Stimulated activated CD4-positive, alpha-beta T cell treated with anti-CD3 and anti-CD28 coated beads, Interleukin-4, amount 100 ng/mL, for 48 hours (primary cell): ENCODE results near the gene VASH1.
"Not testable (repeated sequence)": the region's sequence is repeated elsewhere in the genome, so short reads cannot be mapped to it uniquely, and the experiment has no call there.

Experiments
- DNase-seq, 2 donors: peaks; one replicate each; pipeline ENCODE4 v3.0.0-alpha.2; 2020; ENCODE audit warnings: low read depth in 2 of 2

The VASH1 gene

GRCh38 chr14:76761136-76761959 lies at the start of gene VASH1:
Gene VASH1 (plus strand): TSS chr14:76761468. CDS start chr14:76762822, 1,354 bp downstream.
- peak; percentile 48 to 61 for DNase-seq

- DNase-seq = no peak
Observed at GRCh38 chr14:76713121-76713520, 48.1 kb upstream of the VASH1 start.

- no peak for DNase-seq
Observed at GRCh38 chr14:76714470-76714869, 46.8 kb upstream of the VASH1 start.

- DNase-seq = no peak
Observed at GRCh38 chr14:76715101-76715500, 46.2 kb upstream of the VASH1 start.

GRCh38 chr14:76715511-76716081 lies 45.7 kb upstream of the VASH1 start:
- DNase-seq = no peak

GRCh38 chr14:76716285-76716684 lies 45.0 kb upstream of the VASH1 start:
- no peak for DNase-seq

- no peak for DNase-seq
Observed at GRCh38 chr14:76717508-76718290, 43.6 kb upstream of the VASH1 start.

GRCh38 chr14:76718306-76719040 lies 42.8 kb upstream of the VASH1 start:
- DNase-seq = no peak

- DNase-seq = no peak
Observed at GRCh38 chr14:76719666-76720065, 41.6 kb upstream of the VASH1 start.

- no peak for DNase-seq
Observed at GRCh38 chr14:76720382-76720813, 40.9 kb upstream of the VASH1 start.

GRCh38 chr14:76721506-76721905 lies 39.8 kb upstream of the VASH1 start:
- DNase-seq = not testable (repeated sequence)

GRCh38 chr14:76724651-76725550 lies 36.4 kb upstream of the VASH1 start:
- no peak for DNase-seq

GRCh38 chr14:76726551-76726970 lies 34.7 kb upstream of the VASH1 start:
- no peak for DNase-seq

- DNase-seq = no peak
Observed at GRCh38 chr14:76727384-76727783, 33.9 kb upstream of the VASH1 start.

GRCh38 chr14:76727901-76728300 lies 33.4 kb upstream of the VASH1 start:
- DNase-seq = no peak

GRCh38 chr14:76729258-76729657 lies 32.0 kb upstream of the VASH1 start:
- DNase-seq = no peak

GRCh38 chr14:76729953-76730505 lies 31.2 kb upstream of the VASH1 start:
- no peak for DNase-seq

- DNase-seq = not testable (repeated sequence)
Observed at GRCh38 chr14:76734501-76734900, 26.8 kb upstream of the VASH1 start.

GRCh38 chr14:76736514-76736913 lies 24.8 kb upstream of the VASH1 start:
- no peak for DNase-seq

- no peak for DNase-seq
Observed at GRCh38 chr14:76741074-76741473, 20.2 kb upstream of the VASH1 start.
